BJ (cell line): Measurements from ENCODE around the gene HSD17B3. TPM values are rescaled to one million over a fixed set of nuclear protein-coding genes. Genes with fewer than 3 reads are reported as not detected.

Experiments
- CTCF ChIA-PET: fragments of 350-600 bp; formaldehyde crosslinking; extraction: SDS; loops from one replicate; lab custom pipeline; 2021; ENCODE audit warnings: antibody characterized with exemption, inconsistent platforms; lab: Yijun Ruan, JAX
- POLR2A ChIA-PET: fragments of 300-600 bp; sonication (Branson Sonifier 250); formaldehyde crosslinking; extraction: SDS; loops from one replicate; lab custom pipeline; 2021; ENCODE audit warnings: antibody characterized with exemption; lab: Charles Lee
- DNase-seq: peaks from one replicate; pipeline ENCODE4 v3.0.0-alpha.2; 2011; ENCODE audit warnings: low read depth
- H3K27me3 ChIP-seq: 2 replicates; pipeline ENCODE4 v1.6.0; 2011; ENCODE audit warnings: low read length; ENCODE audit not compliant: control insufficient read depth, insufficient read depth
- H3K36me3 ChIP-seq: 2 replicates; pipeline ENCODE4 v1.5.1; 2011; ENCODE audit warnings: low read length; ENCODE audit not compliant: control insufficient read depth, insufficient read depth
- H3K4me3 ChIP-seq: 2 replicates; pipeline ENCODE4 v1.5.1; 2011; ENCODE audit warnings: low read depth, mild to moderate bottlenecking, control low read depth, low read length
- polyA plus RNA-seq: library from polyadenylated mRNA; depleted of rRNA; stranded (reverse); fragments of >200 nt; gene quantifications from 2 replicates; pipeline ENCODE4 v1.2.3, GENCODE V29; 2011
- TF ChIP-seq, protein P1 (sequence below): IDR thresholded peaks from 2 replicates; pipeline ENCODE4 v1.5.1; 2011; ENCODE audit warnings: low read depth, mild to moderate bottlenecking, control low read depth, inconsistent platforms, low read length, moderate library complexity; ENCODE audit not compliant: insufficient read depth

HSD17B3 gene
- polyA plus RNA-seq, 1 experiment, result not detected

DNA sequence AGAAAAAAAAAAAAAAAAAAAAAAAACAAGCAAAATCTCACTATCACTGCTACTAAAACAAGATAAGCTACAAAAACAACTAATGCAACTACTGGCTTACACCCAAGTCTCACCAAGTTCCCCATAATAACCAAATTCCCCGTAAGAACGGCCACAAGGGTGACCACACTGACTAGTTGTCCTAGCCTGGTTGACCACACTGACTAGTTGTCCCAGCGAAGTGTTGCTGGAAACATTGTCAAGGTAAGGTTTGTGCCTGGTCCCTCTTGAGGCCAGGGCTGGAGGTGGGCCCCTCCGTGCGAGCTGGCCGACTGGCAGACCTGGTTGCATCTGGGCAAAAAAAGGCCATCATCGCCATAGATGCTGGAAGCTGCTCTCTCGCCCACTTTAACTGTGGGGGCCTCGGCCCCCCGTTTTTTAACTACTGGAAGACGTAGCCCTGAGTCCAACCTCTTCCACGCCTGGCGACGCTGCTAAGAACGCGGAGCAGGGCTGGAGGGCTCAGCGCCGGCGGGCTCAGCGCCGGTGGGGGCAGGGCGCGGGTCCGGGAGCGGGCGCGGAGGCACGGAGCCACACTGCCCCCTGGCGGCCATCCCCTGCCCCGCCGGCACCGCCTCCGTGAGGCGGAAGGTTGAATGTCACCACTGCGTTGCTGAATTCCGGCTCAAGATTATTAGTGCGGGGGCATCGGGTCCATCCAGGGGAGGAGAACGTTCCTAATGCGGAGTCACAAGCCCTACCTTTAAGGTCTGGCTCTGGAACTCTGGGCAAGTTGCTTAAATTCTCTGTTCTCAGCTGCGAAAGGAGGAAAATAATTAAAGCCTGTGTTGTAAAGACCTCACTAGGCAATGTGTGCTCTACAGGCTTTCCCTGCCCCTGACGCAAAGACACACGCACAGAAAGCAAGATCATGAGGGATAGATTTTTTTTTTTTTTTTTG is 84.0 kb downstream of the HSD17B3 start:
- Histone ChIP-seq H3K36me3 (no peaks in the 10 kb centered on the region), H3K27me3 (peaks cover 5% of the 10 kb centered on the region), H3K4me3 (peak overlapping the region; percentile 33)
- no peak for DNase-seq
- TF ChIP-seq, protein P1, sequence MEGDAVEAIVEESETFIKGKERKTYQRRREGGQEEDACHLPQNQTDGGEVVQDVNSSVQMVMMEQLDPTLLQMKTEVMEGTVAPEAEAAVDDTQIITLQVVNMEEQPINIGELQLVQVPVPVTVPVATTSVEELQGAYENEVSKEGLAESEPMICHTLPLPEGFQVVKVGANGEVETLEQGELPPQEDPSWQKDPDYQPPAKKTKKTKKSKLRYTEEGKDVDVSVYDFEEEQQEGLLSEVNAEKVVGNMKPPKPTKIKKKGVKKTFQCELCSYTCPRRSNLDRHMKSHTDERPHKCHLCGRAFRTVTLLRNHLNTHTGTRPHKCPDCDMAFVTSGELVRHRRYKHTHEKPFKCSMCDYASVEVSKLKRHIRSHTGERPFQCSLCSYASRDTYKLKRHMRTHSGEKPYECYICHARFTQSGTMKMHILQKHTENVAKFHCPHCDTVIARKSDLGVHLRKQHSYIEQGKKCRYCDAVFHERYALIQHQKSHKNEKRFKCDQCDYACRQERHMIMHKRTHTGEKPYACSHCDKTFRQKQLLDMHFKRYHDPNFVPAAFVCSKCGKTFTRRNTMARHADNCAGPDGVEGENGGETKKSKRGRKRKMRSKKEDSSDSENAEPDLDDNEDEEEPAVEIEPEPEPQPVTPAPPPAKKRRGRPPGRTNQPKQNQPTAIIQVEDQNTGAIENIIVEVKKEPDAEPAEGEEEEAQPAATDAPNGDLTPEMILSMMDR, result peak; percentile 82
- CTCF ChIA-PET, result interaction anchor here (0.5 to 4.1 kb wide), 23 partner anchors 9 to 1545 kb away, joined by 3 to 28 read pairs (median 4); no protein-coding TSS in a partner anchor
- POLR2A ChIA-PET, result interaction anchor here (0.5 kb wide), 1 partner anchor 100 kb away, joined by 5 read pairs; no protein-coding TSS in a partner anchor

DNA sequence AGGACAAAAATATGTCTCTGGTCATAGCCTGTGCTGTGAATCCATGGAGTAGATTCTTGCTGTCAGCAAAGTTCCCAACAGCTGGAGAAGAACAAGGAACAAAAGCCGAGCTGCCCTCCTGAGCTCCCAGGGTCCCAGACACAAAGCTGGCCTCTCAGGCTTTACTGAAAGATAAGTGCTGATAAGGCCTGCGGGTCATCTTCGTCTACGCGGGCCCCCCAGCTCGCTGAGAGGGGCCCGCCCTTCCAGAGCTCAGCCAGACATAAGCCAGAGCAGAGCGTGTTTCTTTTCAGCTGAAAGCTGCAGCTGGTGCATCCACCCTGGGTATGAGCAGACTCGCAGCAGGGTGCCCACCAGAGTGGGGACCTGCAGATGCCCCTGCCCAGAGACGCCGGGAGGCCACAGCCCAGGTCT is 84.7 kb downstream of the HSD17B3 start:
- H3K36me3 ChIP-seq, result no peaks in the 10 kb centered on the region
- H3K27me3 ChIP-seq, result peaks cover 5% of the 10 kb centered on the region
- H3K4me3 ChIP-seq, result no peak overlapping the region
- POLR2A ChIA-PET, result interaction anchor here (0.5 kb wide), 1 partner anchor 100 kb away, joined by 5 read pairs; no protein-coding TSS in a partner anchor
- CTCF ChIA-PET, result interaction anchor here (0.6 to 4.1 kb wide), 20 partner anchors 8 to 1544 kb away, joined by 3 to 28 read pairs (median 4); no protein-coding TSS in a partner anchor
- no peak for DNase-seq
- TF ChIP-seq, protein P1, result no peak

DNA sequence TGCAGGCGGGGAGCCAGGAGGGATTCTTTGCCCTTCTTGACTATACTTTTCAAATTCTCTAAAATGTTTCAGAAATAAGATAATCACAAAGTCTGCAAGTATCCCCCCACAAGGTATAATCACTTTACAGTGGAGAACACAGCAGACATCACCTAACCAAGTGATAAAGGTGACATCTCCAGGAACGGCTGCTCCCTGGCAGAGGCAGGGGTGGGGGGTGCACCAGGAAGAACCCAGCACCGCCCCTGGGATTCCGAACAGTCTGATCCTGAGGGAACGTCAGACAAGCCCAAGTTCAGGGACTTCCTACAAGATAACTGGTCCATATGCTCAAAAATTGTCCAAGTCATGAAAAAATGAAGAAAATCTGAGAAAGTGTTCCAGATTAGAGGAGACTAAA is 85.4 kb downstream of the HSD17B3 start:
- peaks cover 5% of the 10 kb centered on the region for H3K27me3 ChIP-seq
- TF ChIP-seq, protein P1, result no peak
- no peaks in the 10 kb centered on the region for H3K36me3 ChIP-seq
- no peak overlapping the region for H3K4me3 ChIP-seq
- DNase-seq, result no peak
- ChIA-PET CTCF (interaction anchor here (1.0 to 4.1 kb wide), 6 partner anchors 11 to 951 kb away, joined by 3 to 28 read pairs (median 10); no protein-coding TSS in a partner anchor), POLR2A (no interaction called here)

DNA sequence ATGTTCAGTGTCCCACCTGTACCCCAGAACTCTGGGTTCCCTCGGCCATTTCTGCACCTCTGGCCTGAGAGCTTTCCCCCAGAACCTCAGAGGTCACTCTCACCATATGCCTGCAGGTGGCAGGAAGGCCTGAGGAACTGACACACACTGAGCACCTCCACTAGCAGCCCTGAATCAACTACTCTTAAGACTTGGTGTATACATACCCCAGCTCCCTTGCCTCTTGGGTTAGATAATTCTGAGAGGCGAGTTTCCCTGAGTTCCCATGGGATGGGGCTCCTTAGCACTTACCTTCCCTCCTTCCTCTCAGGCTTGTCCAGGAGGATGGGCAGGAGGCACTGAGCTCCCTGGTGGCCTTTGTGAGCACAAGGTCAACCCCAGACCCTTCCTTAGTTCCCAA is 86.1 kb downstream of the HSD17B3 start:
- Histone ChIP-seq H3K36me3 (no peaks in the 10 kb centered on the region), H3K27me3 (peaks cover 5% of the 10 kb centered on the region), H3K4me3 (no peak overlapping the region)
- CTCF ChIA-PET, result interaction anchor here (1.0 to 4.1 kb wide), 2 partner anchors 15 to 16 kb away, joined by 3 to 16 read pairs; no protein-coding TSS in a partner anchor
- POLR2A ChIA-PET, result no interaction called here
- DNase-seq, result no peak
- TF ChIP-seq, protein P1, result no peak

DNA sequence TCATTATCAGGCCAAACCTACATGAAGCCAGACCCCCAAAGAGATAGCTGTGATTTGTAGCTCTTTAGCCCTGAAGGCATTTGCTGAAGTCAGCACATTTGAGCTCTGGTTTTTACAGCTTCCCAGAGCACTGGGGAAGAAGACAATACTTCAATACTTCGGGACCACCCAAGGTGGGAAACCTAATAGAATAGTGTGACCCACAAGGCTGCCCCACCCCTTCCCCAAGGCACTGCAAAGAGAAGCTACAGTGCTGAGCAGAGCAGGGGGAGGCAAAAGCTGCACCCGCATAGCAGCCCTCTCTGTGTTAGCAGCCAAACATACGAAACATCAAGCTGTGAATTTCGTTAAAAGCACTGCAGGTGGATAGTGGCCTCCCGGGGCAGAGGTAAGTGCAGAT is 87.3 kb downstream of the HSD17B3 start:
- no peak for DNase-seq
- Histone ChIP-seq H3K36me3 (no peaks in the 10 kb centered on the region), H3K27me3 (peaks cover 5% of the 10 kb centered on the region), H3K4me3 (no peak overlapping the region)
- ChIA-PET POLR2A (no interaction called here), CTCF (interaction anchor here (1.4 to 4.1 kb wide), 2 partner anchors 17 to 1083 kb away, joined by 3 to 16 read pairs; no protein-coding TSS in a partner anchor)
- TF ChIP-seq, protein P1, result no peak
